Right renal pelvis (tissue), 4 donors: ENCODE data around the gene SPINK6. TPM values are rescaled to one million over a fixed set of nuclear protein-coding genes. Genes with fewer than 3 reads are reported as not detected.

Source experiments
- DNase-seq, 4 donors: peaks; one replicate each; pipeline ENCODE4 v3.0.0-alpha.2; 2013; ENCODE audit warnings: low read depth in 4 of 4, low spot score in 3 of 4, missing footprints in 1 of 4
- polyA plus RNA-seq, 4 donors: library from polyadenylated mRNA; unstranded; fragments of 120-200 nt; gene quantifications; one replicate each; pipeline ENCODE4 v1.2.1, GENCODE V29; 2013; ENCODE audit not compliant: insufficient read length in 4 of 4

The SPINK6 gene
- polyA plus RNA-seq, 4 donors, result not detected

DNA sequence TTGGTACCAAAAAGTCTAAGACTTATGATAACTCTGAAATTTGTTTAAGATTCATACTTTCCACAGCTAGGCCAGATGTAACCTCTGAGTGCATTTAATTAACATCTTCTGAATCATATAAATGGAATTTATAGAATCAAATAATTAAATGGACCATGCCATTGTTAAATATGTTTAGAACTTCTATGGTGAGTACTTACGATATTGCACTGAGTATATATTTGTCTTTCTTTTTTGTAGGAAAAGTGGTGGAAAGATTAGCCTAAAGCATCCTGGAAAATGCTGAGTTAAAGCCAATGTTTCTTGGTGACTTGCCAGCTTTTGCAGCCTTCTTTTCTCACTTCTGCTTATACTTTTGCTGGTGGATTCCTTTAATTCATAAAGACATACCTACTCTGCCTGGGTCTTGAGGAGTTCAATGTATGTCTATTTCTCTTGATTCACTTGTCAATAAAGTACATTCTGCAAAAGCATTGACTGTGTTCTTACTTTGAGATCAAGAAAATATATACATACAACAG lies 11.9 kb downstream of the SPINK6 start:
- no peak for DNase-seq

DNA sequence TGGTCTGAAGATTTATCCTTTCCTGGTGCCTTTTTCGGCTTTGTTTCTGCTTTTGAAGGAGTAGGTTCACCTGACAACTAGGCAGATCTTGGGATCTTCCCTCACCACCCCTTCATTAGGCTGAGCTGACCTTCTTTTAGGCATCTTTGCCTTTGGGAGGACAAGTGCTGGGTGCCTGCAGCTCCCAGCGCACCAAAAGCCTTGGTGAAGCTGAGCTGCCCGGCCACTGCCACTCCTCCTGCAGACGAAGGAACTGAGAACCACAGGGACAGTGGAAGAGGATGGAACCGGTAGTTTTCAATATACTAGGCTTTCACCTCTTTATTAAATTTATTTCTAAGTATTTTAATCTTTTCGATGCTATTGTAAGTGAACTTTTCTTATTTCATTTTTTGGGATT lies 18.7 kb downstream of the SPINK6 start:
- DNase-seq, result no peak

- no peak for DNase-seq
These were observed 21.4 kb downstream of the SPINK6 start for GRCh38 chr5:148224117-148224742.

DNA sequence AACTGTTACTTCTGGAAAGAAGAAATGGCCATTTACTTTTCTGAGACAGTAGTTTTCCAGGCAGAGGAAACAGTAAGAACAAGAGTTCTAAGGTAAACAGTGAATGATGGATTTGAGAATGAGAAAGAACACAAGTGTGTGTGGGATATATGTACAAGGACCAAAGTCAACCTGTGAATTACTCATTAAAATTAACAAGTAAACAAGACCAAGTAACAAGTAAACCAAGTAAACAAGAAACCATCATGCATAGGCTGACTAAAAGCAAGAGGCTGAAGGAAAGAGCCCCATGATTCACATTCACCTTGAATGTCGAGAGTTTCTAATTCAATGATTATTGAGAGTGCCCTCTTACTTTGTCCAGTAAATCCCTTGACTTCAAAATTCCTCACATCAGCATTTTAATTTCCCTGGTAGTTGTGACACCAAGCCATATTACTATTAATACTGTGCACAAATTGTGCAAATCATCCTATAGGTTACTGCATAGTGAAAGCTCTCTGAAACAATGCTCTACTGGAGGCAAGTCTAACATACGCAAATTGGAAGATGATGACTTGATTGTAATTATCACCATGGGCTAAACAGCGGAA lies 25.6 kb downstream of the SPINK6 start:
- DNase-seq, result no peak

DNA sequence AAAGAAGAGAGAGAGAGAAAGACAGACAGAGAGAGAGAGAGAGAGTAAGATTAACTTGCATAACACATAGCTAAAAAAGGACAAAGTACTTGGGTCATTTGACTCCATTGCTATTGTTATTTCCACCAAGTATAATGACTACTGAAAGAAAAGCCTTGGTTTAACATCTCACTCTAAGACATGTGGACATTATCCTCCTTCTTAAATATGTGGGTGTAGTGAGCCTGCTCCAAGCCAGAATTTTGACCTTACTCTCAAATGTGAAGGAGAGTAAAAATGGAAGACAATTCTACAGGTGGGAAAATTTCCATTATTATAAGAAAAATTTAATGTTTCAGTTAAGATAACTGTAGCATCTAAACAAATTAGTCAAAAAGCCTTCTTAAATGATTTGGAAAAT lies 27.0 kb downstream of the SPINK6 start:
- DNase-seq, result no peak

GRCh38 chr5:148230240-148230639 lies 27.4 kb downstream of the SPINK6 start:
- no peak for DNase-seq

DNA sequence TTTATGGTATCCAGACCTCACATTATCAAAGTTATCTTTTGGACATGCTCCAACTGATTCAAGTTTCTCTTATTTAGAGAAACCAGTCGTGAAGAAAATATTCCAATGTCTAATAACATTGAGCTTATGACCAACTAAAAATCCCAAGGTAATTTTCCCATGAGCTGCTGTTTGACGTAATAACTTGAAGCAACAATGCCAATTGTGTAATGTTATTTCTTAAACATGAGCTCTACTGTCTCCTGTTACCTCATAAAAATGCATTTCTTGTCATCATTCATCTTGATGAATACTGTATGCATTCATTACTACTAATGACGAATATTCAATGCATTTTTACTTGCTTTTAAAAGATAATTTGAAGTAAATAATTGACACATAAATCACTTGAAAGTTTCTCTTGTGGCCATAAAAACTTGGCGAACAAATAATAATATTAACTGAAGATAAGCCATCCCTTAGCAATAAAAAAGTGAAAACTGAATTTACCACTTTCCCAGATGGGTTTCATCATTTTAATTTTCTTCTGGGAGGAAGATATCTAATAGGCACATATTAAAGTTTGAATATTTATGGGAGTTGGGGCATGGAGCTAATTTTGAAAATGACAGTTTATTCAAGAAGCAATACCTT lies 35.1 kb downstream of the SPINK6 start:
- no peak for DNase-seq

- no peak for DNase-seq
These were observed 35.6 kb downstream of the SPINK6 start, which contains the start of gene MARCOL for GRCh38 chr5:148238418-148238794. Gene MARCOL (plus strand): TSS chr5:148238525. CDS start chr5:148238598, 73 bp downstream.

DNA sequence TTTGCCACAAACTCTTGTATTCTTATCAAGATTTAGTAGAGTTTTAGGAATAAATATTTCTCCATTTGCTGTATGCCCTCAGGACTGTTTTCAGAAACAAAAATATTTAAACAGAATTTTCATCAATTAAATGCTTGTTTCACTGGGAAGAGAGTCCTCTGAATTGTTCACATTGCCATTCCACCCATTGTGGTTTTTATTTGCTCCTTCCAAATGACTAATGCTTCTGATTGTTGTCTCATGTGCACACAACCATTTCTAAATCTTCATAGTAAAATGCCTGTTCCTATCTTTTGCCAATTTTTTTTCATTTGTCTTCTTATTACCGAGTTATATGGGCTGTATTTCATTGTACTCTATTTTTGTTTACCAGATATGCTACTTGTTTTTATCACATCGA lies 46.1 kb downstream of the SPINK6 start:
- DNase-seq, result no peak

GRCh38 chr5:148255456-148255855 lies 52.6 kb downstream of the SPINK6 start:
- no peak for DNase-seq

- DNase-seq, result no peak
These were observed 56.4 kb downstream of the SPINK6 start for GRCh38 chr5:148259288-148259687.

GRCh38 chr5:148261221-148261620 lies 58.4 kb downstream of the SPINK6 start:
- no peak for DNase-seq

Other genes starting within 250 kb of the SPINK6 start
- gene SPINK5, start 139.1 kb upstream of the SPINK6 start, polyA plus RNA-seq, result under 1 TPM; 0.29 to 0.63 (median 0.38) TPM
- gene SPINK14, start 34.5 kb upstream of the SPINK6 start, polyA plus RNA-seq, result not detected
- under 1 TPM in 1 of 4 donors, not detected in 3; 0.12 TPM for gene MARCOL, start 35.5 kb downstream of the SPINK6 start, polyA plus RNA-seq
- under 1 TPM in 2 of 4 donors, not detected in 2; 0.31 to 0.58 TPM for gene SPINK13, start 65.8 kb downstream of the SPINK6 start, polyA plus RNA-seq
- gene SPINK7, start 109.4 kb downstream of the SPINK6 start, polyA plus RNA-seq, result under 1 TPM in 3 of 4 donors, not detected in 1; 0.14 to 0.25 (median 0.19) TPM
- under 1 TPM in 2 of 4 donors, not detected in 2; 0.13 to 0.39 TPM for gene SPINK9, start 132.5 kb downstream of the SPINK6 start, polyA plus RNA-seq
- 10 to 100 TPM; 41.3 to 49.8 (median 44.8) TPM for gene FBXO38, start 180.9 kb downstream of the SPINK6 start, polyA plus RNA-seq